HG02973 (cell line): ENCODE data around the gene KAZN.
"Not testable (repeated sequence)": the region's sequence is repeated elsewhere in the genome, so short reads cannot be mapped to it uniquely, and the experiment has no call there.

Experiments
- ATAC-seq: cut with Tn5 transposase; IDR thresholded peaks from one replicate; pipeline ENCODE4 v1.9.1; 2021; ENCODE audit warnings: moderate library complexity; ENCODE audit not compliant: unreplicated experiment

The KAZN gene

DNA sequence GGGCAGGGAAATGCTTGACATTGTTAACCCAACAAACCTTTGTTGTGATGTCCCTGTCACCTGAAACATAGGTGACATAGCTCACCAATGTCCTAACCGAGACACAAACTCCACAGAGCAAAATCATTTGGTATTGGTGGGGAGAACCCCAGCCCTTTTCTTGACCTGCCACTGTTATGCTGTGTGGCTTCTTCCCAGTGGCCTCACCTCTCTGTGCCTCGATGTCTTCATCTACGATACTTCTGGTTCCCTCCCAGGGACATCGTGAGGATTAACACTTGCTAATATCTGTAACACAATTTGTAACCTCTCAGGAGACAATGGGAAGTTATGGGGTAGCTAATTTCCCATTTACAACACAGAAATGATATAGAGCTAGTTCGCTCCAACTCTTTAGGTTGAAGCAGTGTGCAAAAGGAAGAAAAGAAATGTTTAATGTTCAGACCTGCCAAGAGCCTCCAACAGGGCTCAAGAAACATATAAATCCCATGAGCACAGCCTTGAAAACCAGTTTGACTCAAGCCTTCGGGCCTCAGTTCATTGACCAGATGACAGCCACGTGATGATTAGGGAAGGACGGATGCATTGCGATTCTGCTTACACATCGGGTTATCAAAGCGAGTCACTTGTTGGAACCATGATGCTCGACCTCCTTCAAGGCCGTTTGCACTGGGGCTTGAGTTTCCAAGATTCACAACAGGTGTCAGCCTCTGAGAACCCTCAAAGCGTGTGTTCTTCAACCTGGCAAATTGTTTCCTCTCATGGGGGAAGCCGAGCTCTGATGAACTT lies 517.3 kb downstream of the KAZN start:
- ATAC-seq = no peak

- no peak for ATAC-seq
Measured at GRCh38 chr1:15116966-15117365, 518.5 kb downstream of the KAZN start.

- no peak for ATAC-seq
Measured at GRCh38 chr1:15117671-15118325, 519.3 kb downstream of the KAZN start.

DNA sequence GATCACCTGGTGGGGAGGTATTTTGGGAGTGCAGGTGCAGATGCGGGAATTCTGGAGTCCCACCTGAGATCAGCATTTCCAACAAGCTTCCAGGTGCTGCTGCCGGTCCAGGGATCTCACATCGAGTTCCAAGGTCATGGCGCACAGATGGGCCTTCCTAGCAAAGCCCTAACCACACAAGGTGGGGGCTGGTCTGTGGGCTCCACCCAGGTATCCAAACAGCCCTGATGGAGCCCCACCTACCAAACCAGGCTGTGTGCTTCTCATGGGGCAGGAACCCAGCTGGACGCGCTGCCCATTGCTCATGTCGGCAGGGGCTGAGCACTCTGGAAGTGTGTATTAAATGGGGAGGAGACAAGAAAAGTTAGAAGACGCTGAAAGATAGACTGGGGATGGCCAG lies 520.1 kb downstream of the KAZN start:
- ATAC-seq = no peak

GRCh38 chr1:15120251-15120945 lies 521.9 kb downstream of the KAZN start:
- ATAC-seq = no peak

- ATAC-seq = no peak
Measured at GRCh38 chr1:15122331-15122730, 523.8 kb downstream of the KAZN start.

DNA sequence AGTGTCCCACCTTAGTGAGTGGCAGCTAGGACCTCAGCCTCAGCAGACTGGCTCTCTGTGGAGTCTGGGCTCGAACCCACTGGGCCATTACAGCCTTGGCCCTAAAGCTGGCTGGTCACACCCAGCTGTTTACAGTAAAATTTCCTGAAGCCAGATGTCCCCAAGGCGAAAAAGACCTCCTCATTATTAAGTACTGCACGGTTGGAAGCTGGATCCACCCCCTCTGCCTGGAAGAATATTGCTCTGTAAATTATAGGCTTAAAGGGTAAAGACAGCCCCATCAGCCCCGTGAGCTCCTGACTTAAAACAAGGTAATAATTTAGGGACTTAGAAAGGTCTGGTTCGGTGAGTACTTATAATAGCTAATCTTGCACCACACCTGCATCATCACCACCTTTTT lies 524.8 kb downstream of the KAZN start:
- ATAC-seq = no peak

- ATAC-seq = no peak
Measured at GRCh38 chr1:15123925-15124324, 525.4 kb downstream of the KAZN start.

DNA sequence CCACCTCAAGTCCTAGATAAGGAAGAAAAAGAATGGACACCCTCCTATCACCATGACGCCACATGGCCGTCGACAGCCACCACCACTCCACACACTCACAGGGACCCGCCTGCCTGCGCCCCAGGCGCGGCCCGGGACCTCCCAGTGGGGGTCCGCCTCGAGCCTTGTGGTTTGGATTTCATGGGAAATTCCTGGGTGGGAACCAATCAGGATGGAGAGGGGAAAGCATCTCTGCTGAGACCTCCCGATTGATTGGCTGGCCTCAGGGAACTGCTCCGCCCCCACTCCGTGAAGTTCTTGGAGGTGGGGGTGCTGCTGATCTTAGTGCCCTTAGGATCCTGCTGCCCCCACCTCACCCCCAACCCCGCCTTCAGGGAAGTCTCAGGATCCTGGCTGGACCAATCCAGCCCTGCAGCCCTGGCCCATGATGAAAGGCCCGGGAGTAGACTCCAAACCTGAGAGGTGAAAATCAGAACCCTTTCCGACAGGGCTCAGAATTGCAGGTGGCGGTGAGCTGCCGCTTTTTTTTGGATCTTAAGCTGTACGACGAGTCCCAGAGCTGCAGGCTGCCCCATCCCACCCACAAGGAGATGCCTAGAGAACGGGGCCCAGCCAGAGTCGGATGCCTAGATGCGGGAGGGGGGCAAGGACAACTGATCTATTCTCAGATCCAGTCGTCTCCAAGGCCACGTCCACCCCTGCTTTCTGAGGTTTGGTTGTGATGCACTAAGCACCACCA lies 526.0 kb downstream of the KAZN start:
- ATAC-seq = no peak

DNA sequence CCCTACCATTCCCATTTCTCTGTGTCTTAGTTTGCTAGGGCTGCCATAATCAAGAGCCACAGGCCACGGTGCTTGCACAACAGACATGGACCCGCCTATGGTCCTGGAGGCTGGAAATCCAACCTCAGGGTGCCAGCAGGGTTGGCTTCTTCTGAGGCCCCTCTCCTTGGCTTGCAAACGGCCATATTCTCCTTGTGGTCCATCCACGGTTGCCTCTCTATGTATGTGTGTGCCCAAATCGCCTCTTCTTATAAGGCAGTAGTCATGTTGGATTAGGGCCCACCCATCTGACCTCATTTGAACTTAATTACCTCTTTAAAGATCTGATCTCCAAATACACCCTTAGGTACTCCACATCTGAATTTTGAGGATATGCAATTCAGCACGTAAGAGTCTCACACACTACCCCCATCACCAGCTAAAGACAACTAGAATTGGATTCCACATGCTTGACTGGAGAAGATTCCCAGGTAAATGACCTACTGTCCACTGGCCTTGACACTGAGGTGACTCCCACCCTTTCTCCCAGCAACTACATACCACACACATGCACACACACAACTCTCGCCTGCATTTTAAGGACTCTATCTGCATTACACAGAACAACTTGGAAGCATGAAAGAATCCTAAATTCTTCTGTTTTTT lies 526.7 kb downstream of the KAZN start:
- no peak for ATAC-seq

DNA sequence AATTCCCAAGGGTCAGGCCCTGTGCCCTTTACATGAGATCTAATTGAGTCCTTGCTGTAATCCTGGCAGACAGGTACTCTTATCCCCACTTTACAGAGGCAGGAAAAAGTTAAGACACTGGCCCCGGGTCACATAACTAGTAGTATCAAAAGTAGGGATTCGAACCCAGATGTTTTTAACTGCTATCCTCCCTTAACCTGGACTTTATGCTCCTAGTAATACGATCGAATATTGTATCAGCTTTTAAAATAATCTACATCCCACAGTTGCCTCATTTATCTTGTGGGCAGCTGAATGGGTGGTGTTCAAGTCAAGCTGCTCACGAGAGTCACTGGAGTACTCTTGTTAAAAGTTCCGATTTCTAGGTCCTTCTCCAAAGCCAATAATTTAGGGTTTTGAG lies 529.6 kb downstream of the KAZN start:
- ATAC-seq = no peak

DNA sequence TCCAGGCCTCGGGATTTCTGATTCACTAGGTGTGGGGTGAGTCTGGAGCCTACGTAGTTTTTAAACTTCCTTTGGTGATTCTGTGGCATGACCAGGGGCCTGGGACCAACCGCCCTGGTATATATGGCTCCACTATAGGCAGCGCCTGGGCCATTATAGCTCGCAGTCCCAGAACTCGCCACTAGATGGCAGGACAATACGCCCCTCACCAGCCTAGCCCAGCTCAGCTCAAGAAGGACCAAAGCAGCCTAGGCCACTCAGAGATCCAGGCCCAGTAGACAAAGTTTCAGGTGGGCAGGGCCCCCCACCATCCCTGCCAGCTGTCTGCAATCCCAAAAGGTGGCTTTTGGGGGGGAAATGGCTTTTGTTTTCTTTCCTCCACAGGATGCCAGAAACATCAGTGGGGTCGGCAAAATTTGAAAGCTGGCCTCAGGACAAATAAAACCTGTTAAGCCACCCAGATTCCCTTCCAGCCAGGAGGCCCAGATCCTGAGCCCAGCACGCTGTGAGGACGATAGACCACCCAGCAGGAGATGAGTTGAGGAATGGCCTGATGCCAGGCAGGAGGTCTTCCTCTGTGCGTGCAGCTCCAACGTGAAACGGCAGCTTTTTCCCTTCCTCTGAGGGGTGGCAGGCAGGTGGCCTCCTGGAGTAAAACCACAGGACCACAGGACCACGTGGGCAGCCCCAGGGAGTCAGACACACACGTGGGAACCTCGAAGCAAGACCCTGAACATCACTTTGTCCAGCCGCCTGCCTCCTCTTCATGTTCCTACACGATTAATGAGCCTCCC lies 530.2 kb downstream of the KAZN start:
- ATAC-seq = no peak

DNA sequence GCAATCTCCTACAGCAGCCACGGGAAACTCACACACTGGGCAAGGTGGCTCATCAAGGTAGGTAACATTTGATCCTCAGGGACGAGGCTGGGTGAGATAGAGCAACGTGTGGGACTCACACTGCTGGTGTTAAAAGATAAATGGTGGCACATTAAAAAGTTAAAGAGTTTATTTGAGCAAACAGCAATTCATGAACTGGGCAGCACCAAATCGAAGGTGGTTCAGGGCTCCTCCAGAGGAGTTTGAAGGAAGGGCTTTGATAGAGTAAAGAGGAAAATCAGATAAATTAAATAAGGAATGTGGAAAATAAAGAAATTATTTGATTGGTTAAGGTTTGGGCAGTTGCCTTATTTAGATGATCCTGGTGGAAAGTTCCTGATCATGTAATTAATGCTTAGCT lies 531.5 kb downstream of the KAZN start:
- no peak for ATAC-seq

DNA sequence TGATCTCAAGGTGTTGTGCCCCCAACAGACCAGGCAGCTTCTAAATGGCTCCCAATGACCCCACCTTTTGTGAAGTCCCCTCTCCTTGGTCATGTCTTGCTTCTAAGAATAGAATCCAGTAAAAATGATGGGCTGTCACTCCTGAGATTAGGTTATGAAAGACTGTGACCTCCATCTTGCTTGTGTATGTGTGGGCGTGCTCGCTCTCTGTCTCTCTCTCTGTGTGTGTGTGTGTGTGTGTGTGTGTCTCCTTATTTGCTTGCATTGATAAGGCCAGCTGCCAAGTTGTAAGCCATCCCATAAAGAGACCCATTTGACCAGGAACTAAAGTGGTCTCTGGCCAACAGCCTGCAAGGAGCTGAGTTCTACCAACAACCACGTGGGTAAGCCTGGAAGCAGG lies 532.1 kb downstream of the KAZN start:
- no peak for ATAC-seq

DNA sequence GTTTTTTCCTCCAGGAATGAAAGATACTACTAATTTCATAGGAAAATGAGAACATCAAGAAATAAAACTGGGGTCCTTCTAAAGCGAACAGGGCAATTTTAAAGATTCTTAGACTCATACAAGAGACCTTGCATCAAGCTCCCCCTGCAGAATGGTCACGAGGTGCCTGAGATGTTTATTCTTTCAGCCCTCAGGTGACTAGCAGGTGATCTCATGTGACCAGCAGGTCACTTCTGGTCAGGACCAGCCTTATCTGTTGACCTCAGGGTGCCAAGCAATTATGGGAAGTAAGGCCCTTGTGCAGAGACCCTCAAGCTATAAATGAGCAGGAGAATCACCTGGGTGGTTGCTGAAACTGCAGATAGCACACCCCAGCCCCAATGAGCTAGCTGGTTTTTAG lies 534.5 kb downstream of the KAZN start:
- no peak for ATAC-seq

- ATAC-seq = no peak
Measured at GRCh38 chr1:15134285-15134684, 535.8 kb downstream of the KAZN start.

DNA sequence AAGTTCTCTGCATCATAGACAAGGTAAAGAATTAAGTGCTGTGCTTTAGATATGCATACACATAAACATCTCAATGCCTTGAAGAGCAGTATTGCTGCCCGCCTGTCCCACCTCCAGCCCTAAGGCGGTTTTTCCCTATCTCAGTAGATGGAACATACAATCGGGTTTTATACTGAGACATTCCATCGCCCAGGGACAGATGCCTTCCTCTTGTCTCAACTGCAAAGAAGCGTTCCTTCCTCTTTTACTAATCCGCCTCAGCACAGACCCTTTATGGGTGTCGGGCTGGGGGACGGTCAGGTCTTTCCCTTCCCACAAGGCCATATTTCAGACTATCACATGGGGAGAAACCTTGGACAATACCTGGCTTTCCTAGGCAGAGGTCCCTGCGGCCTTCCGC lies 537.1 kb downstream of the KAZN start:
- not testable (repeated sequence) for ATAC-seq

- ATAC-seq = no peak
Measured at GRCh38 chr1:15137809-15138208, 539.3 kb downstream of the KAZN start.

- no peak for ATAC-seq
Measured at GRCh38 chr1:15139654-15140350, 541.3 kb downstream of the KAZN start.
